Stimulated activated naive CD8-positive, alpha-beta T cell treated with anti-CD3 and anti-CD28 coated beads, Interleukin-15, Interleukin-2, amounts not matched to agents 100 ng/mL and 50 ng/mL, for 24 hours (primary cell): ENCODE results near the gene NUPR1.
"Not testable (repeated sequence)": the region's sequence is repeated elsewhere in the genome, so short reads cannot be mapped to it uniquely, and the experiment has no call there.

Experiments
- H3K27ac Mint-ChIP-seq: one replicate; pipeline ENCODE4 v1.8.0; 2021; ENCODE audit warnings: mild to moderate bottlenecking, mixed read lengths
- H3K27me3 Mint-ChIP-seq: one replicate; pipeline ENCODE4 v1.8.0; 2021; ENCODE audit warnings: mixed read lengths
- H3K36me3 Mint-ChIP-seq: one replicate; pipeline ENCODE4 v1.8.0; 2021; ENCODE audit warnings: low read depth, mixed read lengths
- H3K4me1 Mint-ChIP-seq: one replicate; pipeline ENCODE4 v1.8.0; 2021; ENCODE audit warnings: low read depth, mixed read lengths
- H3K4me3 Mint-ChIP-seq: one replicate; pipeline ENCODE4 v1.8.0; 2021; ENCODE audit warnings: mild to moderate bottlenecking, mixed read lengths
- H3K9me3 Mint-ChIP-seq: one replicate; pipeline ENCODE4 v1.8.0; 2021; ENCODE audit warnings: mixed read lengths

Gene NUPR1

DNA sequence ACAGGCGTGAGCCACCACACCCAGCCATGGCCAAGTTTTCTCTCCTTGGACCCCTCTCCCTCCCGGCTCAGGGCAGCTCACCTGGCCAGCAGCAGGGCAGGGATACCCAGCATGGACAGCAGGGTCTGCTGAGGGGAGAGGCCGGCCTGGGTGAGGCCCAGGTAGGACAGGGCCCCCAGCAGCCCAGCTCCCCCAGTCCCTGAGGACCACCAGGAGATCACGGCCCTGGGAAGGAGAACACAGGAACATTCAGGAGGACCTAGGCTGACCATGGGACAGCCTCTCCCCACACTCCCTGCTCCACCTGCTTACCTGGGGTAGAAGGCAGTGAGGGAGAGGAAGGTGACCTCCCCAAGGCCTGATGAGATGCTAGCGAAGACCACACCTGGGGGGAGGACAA is 52.5 kb downstream of the NUPR1 start:
- H3K9me3 Mint-ChIP-seq: no peaks in the 10 kb centered on the region
- H3K27me3 Mint-ChIP-seq: no peaks in the 10 kb centered on the region

DNA sequence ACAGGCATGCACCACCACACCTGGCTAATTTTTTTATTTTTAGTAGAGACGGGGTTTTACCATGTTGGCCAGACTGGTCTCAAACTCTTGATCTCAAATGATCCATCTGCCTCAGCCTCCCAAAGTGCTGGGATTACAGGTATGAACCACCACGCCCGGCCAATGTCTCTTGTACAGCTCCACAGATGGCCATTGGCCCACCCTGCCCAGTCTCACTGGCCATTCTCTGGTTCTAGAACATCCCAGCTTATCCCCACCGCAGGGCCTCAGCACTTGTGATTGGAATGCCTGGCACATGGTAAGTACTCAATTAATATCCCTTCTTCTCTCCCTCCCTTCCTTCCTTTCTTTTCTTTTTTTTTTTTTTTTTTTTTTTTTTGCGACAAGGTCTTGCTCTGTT is 55.4 kb downstream of the NUPR1 start:
- H3K9me3 Mint-ChIP-seq, H3K27me3 Mint-ChIP-seq, H3K4me3 Mint-ChIP-seq, H3K4me1 Mint-ChIP-seq, H3K27ac Mint-ChIP-seq: not testable (repeated sequence)
- peaks cover 19% of the 10 kb centered on the region for H3K36me3 Mint-ChIP-seq

More for the DNA sequence above, 52.5 kb downstream of the NUPR1 start:
- H3K27ac Mint-ChIP-seq: no peak overlapping the region
- peaks cover 27% of the 10 kb centered on the region for H3K36me3 Mint-ChIP-seq
- peaks cover 19% of the 10 kb centered on the region for H3K4me1 Mint-ChIP-seq
- H3K4me3 Mint-ChIP-seq: no peak overlapping the region
